ENCODE results near the gene GRIK1.

GRIK1 gene

GRCh38 chr21:29712818-29713217 lies 227.0 kb downstream of the GRIK1 start:
- DNase-seq, result no peak

DNA sequence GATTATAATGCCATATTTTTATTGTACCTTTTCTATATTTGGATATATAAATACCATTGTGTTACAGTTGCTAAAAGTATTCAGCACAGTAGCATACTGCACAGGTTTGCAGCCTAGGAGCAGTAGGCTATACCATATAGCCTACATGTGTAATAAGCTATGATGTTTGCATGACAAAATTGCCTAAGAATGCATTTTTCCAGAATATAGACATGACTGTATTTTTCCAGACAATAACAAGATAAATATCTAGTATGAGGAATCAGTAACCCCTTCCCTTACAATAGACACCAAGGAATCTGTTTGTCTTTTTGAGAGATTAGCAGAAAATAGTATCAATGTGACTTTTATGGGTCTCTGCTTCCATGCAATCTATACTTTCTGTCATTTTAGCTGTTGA lies 228.6 kb downstream of the GRIK1 start:
- DNase-seq, result no peak

- DNase-seq, result no peak
Observed at GRCh38 chr21:29710498-29710897, 229.3 kb downstream of the GRIK1 start.

- no peak for DNase-seq
Observed at GRCh38 chr21:29708401-29708800, 231.4 kb downstream of the GRIK1 start.

DNA sequence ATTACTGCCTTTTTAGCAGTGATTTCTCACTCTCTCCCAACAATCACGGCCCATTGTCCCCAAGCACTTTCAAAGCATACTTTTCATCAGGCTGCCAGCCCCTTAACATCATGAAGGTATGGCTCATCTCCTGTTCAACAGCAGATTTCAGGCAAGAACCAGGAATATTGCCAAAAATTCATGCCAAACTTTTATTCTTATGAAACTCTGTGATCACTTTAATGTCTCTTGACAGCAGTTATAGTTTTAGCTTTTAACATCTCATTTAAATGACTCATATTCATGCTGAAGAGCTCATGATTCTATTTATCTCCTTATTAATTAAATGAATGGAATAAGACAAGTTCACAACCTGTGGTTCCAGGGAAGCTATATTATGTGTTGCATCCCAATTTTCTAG lies 235.1 kb downstream of the GRIK1 start:
- DNase-seq, result no peak

DNA sequence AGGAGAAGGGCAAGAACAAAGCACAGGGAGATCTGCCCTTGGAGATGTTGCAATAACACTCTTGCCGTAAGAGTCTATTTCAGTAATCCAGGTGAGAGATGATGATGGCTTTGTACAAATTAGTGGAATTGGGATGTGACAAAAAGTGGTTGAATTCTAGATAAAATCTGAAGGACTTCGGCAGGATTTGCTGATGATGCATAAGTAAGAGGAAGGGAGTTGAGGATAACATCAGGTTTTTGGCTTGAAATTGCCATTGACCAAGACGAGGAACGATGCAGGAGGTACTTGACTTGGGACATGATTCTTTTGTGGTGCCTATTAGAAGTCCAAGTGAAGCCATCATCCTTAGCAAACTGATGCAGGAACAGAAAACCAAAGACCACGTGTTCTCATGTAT lies 238.1 kb downstream of the GRIK1 start:
- DNase-seq, result no peak

GRCh38 chr21:29697555-29698193 lies 242.1 kb downstream of the GRIK1 start:
- no peak for DNase-seq

DNA sequence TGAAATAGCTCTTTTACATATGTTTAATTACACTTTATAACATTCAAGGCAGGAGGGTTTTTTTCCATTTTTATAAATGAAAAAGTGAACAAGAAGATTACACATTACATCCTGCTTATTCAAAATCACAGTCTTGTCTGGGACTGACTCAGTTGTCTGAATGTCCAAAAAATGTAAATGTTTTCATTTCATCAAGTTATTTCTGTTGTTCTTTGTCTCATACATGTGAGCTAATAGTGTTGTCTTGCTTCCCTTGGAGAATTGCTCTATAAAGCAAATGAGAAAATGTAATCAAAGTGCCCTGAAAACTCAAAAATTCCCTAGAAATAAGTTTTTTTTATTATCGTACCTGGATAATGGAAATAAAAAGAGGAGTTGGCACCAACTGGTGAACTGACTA lies 242.9 kb downstream of the GRIK1 start:
- no peak for DNase-seq

GRCh38 chr21:29691616-29692491 lies 247.9 kb downstream of the GRIK1 start:
- DNase-seq, result no peak

- DNase-seq, result peak; percentile 91 to 92
Observed at GRCh38 chr21:29689753-29690152, 250.0 kb downstream of the GRIK1 start.

DNA sequence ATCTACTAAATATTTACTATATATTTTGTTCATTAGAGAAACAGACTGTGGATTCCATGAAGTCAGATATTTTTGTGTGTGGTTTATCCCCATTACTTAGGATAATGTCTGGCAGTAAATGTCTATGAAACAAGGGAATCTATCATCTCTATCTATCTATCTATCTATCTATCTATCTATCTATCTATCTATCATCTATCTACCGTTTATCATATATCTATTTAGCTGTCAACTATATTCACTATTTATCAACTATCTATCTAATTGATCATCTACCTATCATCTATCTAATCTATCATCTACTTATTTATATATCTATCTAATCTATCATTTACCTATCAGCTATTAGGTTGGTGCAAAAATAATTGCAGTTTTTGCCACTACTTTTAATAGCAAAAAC lies 255.7 kb downstream of the GRIK1 start:
- no peak for DNase-seq

DNA sequence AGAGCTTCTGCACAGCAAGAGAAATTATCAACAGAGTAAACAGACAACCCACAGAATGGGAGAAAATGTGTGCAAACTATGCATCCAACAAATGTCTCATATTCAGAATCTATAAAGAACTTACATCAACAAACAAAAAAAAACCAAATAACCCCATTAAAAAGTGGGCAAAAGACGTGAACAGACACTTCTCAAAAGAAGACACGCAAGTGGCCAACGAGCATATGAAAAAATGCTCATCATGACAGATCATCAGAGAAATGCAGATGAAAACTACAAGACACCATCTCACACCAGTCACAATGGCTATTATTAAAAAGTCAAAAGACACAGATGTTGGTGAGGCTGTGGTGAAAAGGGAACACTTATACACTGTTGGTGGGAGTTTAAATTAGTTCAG lies 257.0 kb downstream of the GRIK1 start:
- DNase-seq, result no peak

DNA sequence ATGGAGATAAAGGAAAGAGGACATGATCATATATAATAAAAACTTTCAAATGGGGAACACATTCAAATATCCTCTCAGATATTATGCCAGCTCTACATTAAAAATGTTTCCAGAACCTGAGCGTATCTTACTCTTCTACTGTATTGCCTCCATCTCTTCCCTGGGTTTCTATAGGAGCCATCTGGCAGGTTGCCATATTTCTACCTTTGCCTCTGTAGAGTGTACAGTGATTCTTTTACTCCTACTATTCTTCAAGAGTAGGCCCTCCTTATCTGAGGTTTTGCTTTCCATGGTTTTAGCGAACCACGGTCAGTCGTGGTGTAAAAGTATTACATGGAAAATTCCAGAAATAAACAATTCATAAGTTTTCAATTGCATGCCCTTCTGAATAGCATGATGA lies 259.5 kb downstream of the GRIK1 start:
- DNase-seq, result no peak

GRCh38 chr21:29678626-29679025 lies 261.2 kb downstream of the GRIK1 start:
- DNase-seq, result no peak

- no peak for DNase-seq
Observed at GRCh38 chr21:29677326-29677725, 262.5 kb downstream of the GRIK1 start.

DNA sequence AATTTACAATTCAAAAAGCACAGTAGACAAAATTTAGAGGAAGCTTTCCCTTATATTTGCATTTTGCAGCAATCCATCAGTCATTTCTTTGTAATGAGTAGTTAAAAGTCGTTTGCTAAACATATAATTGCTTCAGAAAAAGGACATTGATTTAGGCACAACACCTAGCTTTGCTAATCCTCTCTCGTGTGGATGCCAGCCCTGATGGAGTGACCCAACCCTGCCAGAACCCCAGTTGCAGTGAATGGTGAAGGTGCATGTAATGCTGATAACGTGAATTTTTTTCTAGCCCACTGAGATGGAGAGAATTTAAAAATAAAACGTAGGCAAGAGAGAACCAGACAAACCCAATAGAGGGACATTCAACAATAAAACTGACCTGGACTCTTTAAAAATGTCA lies 263.4 kb downstream of the GRIK1 start:
- DNase-seq, result no peak

- no peak for DNase-seq
Observed at GRCh38 chr21:29675451-29675850, 264.3 kb downstream of the GRIK1 start.

GRCh38 chr21:29674343-29674742 lies 265.5 kb downstream of the GRIK1 start:
- DNase-seq, result no peak

- DNase-seq, result no peak
Observed at GRCh38 chr21:29673096-29673610, 266.6 kb downstream of the GRIK1 start.

- DNase-seq, result no peak
Observed at GRCh38 chr21:29671728-29672127, 268.1 kb downstream of the GRIK1 start.

- DNase-seq, result no peak
Observed at GRCh38 chr21:29670228-29670627, 269.6 kb downstream of the GRIK1 start.

DNA sequence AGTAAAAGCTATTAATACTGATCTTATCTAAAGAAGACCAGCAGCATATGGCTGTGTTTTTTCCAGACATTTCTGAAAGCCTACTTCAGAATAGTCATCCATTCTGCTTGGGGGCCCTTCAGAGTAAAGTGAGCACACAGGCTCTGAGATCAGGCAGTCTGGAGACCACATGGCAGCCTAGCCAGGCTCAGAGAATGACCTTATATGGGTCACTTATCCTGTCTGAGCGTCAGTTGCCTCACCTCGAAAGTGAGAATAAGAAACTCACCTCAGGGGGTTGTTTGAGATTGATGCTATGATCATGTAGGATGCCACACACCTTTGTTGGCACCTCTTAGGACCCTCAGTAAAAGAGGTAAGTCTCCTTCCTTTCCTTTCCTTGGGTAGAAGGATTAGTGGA lies 270.4 kb downstream of the GRIK1 start:
- DNase-seq, result no peak

- DNase-seq, result no peak
Observed at GRCh38 chr21:29667651-29668050, 272.1 kb downstream of the GRIK1 start.

DNA sequence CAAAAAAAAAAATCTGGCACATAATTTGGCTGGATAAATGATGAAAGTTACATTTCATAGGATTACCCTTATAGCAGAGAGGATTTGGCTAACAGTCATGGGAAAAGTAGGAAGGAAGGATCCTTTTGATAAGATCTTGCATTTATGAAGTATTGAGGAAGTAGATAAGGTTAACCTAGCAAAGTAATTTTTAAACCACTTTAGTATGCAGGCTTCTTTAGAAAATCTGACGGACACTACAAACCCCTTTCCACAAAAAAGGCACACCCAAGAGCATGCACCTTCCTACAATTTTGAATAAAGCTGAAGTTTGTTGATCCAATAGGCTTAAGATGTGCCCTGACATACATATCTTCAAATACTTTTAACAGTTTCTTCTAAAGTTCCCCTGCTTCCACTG lies 275.2 kb downstream of the GRIK1 start:
- no peak for DNase-seq

Measured in SHP77 (cell line).